HG02852 (cell line): Measurements from ENCODE around the gene GP1BB.

ENCODE experiments used
- ATAC-seq: cut with Tn5 transposase; IDR thresholded peaks from one replicate; pipeline ENCODE4 v1.9.1; 2021; ENCODE audit warnings: mild to moderate bottlenecking, moderate library complexity; ENCODE audit not compliant: unreplicated experiment

The GP1BB gene

DNA sequence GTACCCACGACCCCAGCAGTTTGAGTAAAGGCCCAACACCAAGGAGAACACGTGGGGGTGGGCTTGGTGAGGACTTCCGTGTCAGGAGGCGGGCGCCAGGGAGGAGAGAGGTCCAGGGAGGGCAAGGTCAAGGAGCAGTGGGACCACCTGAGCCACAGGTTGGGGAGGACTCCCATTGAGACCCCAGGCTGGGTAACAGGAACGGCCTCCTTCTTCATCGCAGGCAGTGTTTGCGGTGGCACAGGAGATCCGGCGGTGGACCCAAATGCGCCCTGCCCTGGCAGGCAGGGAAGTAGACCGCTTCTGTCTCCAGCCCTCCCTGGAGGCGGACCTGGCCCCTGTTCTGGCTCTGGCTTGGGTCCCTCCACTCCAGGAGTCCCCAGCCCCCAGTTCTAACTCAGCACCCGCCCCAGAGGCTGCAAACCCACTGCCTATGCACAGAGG lies 31.4 kb downstream of the GP1BB start:
- no peak for ATAC-seq

DNA sequence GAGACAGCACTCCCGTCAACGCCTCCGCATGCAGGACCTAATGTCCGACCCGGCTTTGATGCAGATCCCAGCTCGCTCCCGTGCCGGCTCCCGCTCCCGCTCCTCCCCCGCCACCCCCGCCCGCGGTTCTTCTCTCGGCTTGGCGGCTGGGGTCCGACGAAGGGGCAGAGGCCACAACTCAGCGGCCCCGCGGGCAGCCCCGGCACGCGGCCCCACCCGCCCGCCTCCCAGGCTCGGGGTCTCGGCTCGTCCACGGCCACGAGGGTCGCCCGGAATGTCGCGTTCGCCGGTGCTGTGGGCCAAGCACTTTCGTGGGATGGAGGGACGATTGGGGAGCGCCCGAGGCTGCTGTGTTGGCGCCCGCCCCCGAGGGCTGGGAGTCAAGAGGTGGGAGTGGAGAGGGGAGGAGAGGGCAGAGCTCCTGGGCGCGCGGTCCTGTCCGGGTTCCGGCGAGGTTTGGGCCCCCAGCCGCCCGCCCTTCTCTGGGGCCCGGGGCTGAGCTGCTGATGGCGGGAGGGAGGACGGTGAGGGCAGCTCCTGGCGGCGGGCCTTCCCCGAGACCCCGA lies 31.9 kb downstream of the GP1BB start:
- no peak for ATAC-seq

DNA sequence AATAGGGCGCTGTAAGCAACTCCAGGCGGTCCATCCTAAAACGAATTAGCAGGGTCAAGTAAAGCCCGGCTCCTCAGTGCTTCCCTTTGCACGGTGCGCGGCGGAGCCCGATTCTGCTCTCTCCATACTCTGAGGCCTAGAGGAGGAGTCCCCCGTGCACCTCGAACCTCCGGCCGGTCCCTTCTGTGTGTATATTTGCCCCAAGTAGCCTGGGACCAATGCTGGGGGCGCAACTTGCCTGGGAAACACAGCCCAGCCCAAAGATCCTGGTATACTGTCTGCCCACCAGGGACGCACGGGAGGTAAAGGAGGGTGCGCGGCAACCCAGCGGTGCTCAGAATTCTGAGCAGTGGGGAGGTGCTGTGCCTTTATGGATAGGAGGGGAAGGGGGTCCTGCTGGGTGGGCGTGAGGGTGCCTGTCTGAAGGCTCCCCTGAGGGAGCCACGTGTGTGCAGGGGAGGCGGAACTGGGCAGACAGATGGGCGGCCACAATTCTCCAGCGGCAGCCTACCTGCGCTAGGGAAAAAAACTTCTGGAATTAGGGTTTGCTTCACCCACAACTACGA lies 32.5 kb downstream of the GP1BB start:
- no peak for ATAC-seq

DNA sequence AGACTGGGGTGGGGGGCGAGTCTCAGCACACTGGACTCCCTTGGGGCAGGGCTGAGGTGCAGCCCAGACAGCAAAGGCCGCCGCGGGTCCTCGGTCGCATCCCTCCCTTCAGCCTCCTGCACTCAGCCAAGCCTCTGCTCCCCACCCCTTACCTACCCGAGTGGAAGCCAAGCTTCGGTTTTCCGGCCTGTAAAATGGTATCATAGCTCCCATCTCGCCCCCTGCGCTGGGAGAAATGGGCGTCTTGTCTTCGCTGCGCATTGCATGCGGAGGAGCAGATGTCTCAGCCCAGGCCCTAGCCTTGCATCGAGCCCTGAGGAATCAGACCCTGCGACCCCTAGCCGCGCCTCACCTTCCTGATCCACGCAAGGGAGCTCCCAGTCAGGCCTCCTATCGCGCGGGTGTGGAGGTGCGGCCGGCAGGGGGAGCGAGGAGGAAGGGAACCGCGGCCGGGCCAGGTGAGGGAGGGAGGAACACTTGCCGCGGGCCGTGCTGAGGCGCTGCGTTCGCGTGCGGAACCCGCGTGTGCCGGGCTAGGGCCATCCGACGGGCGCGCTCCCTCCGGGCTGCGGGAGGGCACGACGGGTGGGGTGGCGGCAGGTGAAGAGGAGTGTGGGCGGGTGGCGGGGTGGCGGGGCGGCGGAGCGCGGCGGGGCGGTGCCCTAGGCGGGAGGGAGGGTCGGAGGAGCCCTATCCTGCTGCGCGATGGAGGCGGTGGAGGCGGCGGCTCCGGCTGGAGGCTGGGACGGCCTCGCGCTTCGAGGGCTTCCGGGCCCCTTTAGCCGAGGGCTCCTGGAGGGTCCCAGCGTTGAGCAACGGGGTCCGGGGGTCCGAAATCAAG lies 33.2 kb downstream of the GP1BB start:
- ATAC-seq = no peak

DNA sequence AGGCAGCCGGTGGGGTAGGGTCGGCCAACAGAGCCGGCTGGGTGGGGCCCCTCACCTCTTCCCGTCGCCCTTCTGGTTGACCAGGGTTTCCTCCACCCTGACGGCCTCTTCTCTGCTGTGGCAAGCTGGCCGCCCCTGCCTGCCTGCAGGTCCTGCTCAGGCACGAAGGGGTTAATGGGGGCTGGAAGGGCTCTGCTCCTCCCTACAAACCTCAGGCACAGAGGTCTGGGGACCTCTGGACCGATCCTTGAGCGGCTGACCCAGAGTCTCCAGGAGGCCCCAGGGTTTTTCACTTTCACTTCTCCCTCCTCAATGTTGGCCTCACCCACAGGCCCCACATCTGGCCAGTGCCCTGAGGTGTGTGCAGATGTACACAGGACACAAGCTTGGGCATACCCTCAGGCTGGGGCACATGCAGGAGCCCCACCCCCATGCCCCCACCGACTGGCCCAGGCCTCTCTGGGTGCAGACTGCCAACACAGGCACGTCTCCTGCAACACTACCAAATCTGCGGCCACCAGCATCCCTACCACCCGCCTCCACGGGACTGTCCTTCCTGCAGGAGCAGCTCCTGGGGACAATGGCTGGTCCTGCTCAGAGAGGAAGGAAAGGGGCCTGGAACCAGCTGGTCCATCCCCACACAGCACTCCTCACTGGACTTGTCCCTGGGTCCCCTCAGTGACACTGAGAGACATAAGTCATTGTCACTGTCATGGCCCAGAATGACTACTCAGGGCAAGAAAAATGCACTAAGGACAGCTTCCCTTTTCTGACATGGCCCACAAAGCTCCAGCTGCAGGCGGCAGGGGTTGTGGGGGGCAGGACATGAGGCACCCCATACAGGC lies 34.0 kb downstream of the GP1BB start:
- ATAC-seq = no peak

DNA sequence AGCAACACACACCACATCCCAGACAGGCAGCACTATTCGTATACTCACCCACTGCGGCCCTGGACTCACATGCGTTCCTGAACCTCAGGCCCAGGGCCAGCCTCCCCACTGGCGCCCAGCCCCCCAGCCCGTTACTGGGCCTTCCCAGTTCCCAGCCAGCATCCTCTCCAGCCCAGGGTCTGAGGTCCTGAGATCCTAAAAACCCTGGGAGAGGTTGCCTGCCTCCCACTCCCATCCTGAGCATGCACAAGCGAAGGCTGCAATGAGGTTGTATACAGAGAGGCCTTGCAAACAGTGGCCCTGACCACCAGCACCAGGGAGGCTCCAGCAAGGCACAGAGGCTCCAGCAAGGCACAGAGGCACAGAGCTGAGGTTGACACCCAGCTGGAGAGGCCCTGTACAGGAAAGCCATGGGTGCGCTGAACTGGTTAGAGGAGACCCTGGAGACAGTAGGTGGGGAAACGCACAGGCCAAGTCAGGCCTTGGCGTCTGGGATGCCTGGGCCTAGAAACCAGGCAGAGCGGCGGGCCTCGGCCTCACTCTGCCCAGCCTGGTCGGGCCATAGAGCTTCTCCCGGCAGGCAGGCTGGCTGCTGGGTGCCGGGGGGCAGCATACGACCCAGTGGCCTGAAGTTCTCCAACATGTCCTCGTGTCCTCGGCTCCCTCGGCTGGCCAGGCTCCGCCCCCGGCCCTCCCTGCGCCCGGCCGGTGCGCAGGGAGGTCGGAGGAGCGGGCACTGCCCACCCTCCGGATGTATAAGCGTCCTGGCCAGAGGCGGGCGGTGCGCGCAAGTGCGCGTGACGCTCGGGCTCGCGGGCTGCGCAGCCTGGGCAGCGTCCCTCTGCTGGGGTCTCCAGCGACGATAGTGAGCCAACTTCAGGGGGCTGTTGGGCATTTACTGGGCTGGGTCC lies 34.9 kb downstream of the GP1BB start:
- no peak for ATAC-seq

DNA sequence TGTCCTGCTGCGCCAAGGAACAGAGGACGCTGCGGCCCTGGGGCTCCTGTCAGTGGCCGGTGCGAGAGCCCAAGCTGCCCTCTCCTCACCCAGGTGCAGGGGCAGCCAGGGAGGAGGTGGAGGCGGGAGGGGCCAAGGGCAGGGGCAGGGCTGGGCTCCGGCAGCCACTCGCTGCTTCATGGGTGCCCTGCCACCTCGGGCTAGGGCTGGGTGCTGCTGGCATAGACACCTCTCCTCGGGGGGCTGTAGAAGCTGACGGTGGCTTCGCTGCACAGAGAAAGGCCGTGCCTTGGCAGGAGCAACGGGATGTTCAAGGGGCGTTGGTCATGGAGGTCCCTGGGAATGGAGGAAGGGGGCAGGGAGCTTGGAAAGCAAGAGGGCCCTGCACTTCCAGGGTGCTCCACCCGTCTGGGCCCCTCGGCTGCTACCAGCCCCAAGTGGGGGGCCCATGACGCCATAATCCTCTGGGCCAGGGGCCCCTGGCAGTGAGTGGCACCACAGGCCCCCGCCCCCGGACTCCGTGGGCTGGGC lies 35.6 kb downstream of the GP1BB start:
- no peak for ATAC-seq

DNA sequence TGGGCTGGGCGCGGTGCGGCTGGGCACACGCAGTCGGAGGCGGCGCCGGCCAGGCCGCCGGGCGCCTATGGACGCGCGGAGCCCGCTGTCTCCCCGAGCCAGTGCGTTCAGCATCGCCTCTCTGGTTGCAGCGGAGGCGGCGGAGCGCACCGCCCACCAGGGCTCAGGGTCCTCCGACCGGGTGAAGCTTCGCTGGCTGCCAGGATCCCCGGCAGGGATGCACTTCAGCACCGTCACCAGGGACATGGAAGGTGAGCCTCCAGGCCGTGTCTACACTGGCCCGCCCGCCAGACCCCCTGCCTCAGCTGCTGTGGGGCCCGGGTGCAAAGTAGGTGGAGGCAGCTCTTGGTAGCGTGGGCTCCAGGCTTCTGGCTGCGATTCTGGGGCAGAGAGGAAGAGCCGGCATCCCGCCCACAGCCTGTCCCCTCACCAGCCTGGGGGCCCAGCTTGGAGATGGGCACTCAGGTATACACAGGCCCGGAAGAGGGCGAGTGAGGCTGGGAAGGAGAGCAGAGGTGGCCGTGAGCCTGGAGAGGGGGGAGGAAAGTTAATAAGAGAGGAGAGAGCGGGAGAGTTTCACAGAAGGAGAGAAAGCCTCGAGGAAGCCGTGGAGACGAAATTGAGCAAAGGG lies 36.2 kb downstream of the GP1BB start:
- ATAC-seq = no peak

DNA sequence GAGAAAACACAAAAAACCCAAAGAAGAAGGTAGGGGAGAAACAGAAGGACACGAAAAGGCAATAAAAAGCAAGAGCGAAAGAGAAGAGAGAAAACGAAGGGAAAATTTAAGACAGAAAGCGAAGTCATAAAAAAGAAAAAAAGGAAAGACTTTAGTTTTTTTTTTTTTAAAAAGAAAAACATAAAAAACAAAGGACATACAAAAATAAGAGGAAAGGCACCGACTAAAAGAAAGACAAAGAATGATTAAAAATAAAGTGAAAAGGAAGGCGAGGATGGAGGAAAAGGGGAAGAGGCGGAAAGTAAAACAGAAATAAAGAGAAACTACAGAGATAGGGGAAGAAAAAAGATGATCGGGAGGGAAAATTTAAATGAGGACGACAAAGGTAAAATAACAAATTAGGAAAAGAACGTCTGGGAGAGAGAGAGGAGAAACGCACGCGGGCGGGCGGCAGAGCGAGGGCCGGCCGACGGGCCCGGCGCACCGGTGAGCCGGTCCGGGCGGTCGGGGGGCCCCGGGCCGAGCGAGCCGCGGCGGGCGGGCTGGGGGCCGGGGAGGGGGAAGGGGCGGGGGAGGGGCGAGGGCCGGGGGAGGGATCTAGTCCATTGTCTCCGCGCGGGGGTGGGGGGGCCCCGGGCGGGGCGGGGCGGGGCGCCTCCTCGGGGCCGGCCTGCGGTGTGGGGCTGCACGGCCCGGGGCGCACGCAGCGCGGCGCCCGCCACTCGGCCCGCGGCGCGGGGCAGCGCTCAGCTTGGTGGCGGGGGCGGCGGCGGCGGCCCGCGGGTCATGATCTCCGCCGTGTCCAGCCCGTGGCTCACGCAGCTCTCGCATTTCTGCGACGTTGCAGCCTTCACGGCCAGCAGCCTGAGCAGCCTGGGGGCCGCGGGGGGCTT lies 37.0 kb downstream of the GP1BB start, which contains the start of gene TBX1:
Gene TBX1, plus strand, starts transcription at position 721 of the 893 bp plus-strand sequence. Its CDS starts 66 bp downstream, at position 787.
- ATAC-seq = no peak

DNA sequence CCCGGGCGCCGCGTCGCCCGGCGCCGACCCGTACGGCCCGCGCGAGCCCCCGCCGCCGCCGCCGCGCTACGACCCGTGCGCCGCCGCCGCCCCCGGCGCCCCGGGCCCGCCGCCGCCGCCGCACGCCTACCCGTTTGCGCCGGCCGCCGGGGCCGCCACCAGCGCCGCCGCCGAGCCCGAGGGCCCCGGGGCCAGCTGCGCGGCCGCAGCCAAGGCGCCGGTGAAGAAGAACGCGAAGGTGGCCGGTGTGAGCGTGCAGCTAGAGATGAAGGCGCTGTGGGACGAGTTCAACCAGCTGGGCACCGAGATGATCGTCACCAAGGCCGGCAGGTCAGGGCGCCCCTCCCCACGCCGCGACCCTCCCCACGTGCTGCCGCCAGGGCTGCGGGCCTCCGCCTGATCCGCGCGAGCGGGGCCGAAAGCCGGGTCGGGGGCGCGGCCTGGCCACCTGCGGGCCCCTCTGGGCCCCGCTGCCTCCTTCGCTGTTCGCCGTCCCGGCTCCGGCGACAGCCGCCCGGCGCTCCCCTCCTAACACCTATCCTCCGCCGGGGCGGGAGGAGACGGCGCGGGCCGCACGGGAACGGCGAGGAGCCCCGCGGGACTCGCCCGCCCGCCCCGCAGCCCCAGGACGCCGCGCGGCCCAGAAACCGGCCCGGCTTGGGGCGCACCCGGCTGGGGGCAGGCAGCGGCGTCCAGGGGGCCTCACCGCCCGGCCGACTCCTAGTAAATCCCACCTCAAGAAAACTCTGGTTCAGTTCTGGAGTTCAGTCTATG lies 37.8 kb downstream of the GP1BB start:
- no peak for ATAC-seq

DNA sequence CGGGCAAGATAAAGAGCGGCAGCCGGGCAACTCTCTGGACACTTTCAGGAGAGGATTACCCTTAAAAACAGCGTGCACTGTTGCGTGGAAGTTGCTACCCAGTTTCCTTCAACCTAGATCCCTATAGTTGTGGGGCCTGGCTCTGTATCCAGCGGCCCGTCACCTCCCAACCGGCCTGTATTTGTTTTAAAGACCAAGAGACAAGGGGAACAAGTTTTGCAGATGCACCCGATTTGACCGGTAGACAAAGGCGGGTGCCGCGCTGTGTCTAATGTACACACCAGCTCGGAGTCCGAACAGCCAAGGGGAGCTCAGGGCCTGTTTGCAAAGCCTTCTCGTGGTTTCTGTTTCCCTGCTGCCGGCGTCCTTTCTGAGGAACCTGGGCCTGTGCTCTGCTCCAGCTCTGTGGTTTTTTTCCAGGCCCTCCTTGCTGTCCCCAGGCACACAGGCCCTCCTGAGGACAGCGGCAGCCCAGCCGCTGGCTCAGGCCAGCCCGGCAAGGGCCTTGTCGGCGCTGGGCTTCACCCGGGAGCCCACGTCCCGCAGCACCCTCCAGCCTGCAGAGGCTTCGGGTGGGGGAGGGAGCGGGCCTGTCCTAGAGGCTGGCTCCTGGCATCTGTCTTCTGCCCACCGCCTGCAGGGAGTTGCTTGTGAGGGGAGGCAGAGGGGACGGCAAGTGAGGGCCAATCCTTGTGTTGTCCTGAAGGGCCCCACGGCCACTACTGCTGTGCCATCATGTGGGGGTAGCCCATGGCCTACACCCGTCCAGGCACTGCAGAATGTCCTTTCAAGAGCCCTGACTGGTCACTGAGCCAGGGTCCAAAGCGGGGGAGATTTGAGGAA lies 38.6 kb downstream of the GP1BB start:
- no peak for ATAC-seq

DNA sequence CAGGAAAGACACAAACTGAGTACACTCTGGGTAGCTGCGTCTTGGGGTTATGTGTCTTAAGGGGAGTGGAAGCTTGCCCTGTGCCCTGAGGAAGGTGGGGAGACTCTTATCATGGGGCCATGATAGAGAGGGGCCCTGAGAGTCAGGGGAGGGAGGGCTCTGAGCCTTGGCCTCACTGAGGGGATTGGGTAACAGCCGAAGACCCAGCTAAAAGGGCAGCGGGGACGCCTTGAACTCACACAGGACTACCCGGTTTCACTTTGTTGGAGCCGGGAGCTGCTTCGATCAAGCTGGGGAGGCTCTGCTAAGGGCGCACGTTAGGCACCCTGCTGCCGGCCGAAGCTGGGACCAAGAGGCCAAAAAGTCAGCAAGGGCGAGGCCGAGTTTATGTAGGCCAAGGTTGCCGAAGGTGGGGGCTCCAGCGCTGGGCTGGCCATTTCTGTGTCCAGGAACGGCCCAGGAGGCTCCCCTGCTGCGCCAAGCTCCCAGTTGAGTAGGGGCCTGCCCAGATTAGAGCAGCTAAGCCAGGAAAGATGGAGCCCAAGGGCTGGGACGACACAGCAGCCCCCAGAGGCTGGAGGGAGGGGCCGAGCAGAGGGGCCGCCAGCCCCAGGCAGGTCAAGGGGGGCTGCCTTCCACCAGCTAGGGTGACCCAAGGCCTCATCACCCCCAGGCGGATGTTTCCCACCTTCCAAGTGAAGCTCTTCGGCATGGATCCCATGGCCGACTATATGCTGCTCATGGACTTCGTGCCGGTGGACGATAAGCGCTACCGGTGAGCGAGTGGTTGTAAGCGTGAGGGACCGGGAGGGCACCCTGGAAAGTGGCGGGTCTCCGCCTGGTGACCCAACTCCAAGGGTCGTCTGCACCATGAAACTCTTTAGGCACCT lies 39.5 kb downstream of the GP1BB start:
- no peak for ATAC-seq

DNA sequence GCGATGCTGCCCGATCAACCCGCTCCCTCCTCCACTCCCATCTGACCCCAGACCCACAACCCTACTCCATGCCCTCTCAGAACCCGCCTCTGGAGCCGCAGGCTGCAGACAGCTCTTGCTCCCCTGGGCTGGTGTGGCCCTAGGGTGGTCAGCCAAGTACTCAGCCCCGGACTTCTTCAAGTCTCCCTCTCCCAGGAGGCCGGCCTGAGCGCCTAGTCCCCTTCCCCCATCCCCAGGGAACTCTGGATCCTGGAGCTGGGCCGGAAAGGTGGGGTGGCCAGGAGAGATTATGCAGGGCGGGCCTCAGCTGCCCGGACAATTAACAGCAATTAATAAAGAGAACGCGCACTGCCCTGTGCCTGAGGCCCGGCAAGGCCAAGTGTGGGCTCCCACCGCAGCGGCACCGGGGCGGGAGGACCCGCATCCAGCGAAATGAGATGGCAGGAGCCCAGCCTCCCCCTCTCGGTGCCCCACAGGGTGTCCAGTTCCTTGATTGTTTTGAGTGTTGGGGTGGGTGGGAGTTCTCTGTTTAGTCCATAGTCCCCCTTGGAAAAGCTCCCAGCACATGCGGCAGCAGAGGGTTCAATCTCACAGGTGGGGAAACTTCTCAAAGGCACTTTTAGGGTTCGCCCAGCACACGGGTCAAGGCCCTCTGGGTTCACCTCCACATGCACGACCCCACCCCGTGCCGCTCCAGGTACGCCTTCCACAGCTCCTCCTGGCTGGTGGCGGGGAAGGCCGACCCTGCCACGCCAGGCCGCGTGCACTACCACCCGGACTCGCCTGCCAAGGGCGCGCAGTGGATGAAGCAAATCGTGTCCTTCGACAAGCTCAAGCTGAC lies 40.3 kb downstream of the GP1BB start:
- ATAC-seq = no peak

DNA sequence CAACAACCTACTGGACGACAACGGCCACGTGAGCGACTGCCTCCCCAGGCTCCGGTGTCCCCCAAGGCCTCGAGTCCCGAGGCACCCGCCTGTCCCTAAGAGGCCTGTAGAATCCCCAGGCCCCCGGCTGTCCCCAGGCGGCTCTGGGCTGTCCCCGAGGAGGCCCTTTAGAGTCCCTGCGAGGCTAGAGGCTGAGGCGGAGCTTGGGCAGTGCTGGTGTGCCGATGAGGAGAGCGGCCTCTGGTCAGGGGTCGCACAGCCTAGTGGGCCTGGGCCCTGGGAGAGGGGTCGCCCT lies 40.9 kb downstream of the GP1BB start:
- no peak for ATAC-seq
